Upper lobe of left lung (tissue), 4 donors: Measurements from ENCODE around the gene MNX1.

Source experiments
- POLR2AphosphoS5 ChIP-seq, 2 donors: sonication (generic); formaldehyde crosslinking; IDR thresholded peaks; one replicate each; pipeline ENCODE4 v1.5.1; 2017; ENCODE audit warnings: antibody characterized with exemption in 2 of 2
- TF ChIP-seq, protein P1 (sequence below), 6 experiments: fragments of 450-650 bp in 4 of 6; fragments of 200-600 bp in 2 of 6; sonication (generic) in 2 of 6; IDR thresholded peaks; one replicate each; pipeline ENCODE4 v1.5.1; 2016 to 2019; ENCODE audit warnings: antibody characterized with exemption in 6 of 6

DNA sequence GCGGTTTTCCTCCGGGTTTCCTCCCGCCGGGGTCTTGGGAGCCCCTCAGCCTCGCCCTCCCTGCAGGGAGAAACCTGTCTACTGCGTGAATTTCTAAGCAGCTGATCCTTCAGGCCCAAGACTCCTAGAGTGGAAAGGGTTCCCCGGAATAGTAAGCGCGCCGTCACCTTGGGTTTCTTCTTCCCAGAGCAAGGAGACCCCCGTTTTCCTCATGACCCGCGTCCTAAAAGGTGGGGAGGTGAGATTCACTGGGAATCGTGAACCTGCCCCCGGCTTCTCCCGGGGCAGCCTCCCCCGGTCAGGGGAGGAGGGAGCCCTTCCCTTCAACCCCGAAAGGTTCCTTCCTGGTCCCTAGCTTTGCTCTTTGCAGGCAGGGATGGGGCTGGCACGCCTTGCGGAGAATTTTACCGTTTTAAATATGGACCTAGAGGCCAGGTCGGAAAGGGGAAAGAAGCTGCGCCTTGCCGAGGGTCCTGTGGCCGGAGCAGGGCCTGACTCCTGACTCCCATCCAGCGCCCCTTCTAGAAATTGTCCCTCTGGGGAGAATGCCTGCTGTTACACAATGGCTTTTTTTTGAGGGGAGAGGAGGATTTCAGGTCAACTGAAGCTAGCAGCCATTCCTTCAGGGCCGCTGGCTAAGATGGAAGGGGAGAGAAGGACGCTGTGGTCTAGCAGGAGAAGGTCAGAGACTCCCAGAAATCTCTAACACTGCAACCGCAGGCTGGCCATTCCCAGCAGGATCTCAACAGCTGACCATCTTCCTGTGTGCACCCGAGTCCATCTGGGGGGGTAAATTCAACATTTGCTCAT is 11.6 kb upstream of the MNX1 start:
- TF ChIP-seq POLR2AphosphoS5 (IDR thresholded peaks at IDR 0.05) = no peak
- TF ChIP-seq, protein P1, sequence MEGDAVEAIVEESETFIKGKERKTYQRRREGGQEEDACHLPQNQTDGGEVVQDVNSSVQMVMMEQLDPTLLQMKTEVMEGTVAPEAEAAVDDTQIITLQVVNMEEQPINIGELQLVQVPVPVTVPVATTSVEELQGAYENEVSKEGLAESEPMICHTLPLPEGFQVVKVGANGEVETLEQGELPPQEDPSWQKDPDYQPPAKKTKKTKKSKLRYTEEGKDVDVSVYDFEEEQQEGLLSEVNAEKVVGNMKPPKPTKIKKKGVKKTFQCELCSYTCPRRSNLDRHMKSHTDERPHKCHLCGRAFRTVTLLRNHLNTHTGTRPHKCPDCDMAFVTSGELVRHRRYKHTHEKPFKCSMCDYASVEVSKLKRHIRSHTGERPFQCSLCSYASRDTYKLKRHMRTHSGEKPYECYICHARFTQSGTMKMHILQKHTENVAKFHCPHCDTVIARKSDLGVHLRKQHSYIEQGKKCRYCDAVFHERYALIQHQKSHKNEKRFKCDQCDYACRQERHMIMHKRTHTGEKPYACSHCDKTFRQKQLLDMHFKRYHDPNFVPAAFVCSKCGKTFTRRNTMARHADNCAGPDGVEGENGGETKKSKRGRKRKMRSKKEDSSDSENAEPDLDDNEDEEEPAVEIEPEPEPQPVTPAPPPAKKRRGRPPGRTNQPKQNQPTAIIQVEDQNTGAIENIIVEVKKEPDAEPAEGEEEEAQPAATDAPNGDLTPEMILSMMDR (IDR thresholded peaks at IDR 0.05) = no peak
